Neural cell (in vitro differentiated cells): ENCODE measurements around the gene GANAB. TPM values are rescaled to one million over a fixed set of nuclear protein-coding genes. Genes with fewer than 3 reads are reported as not detected.
"Not testable (repeated sequence)": the region's sequence is repeated elsewhere in the genome, so short reads cannot be mapped to it uniquely, and the experiment has no call there.

Source experiments
- H2AFZ ChIP-seq: fragments of 200-600, 300-800 bp; sonication (generic), shearing (Covaris generic); 2 replicates; pipeline ENCODE4 v1.6.0; 2014; ENCODE audit warnings: low read depth, mild to moderate bottlenecking, antibody characterized with exemption, low read length, moderate library complexity
- H3F3A ChIP-seq: fragments of 200-600 bp; shearing (Covaris generic); 2 replicates; pipeline ENCODE4 v1.6.1; 2016; ENCODE audit warnings: mild to moderate bottlenecking, moderate library complexity, mixed read lengths, antibody characterized with exemption, low read length; ENCODE audit not compliant: insufficient read depth, poor library complexity, severe bottlenecking
- H3K27ac ChIP-seq: fragments of 200-600, 300-800 bp; sonication (generic), shearing (Covaris generic); 2 replicates; pipeline ENCODE4 v1.5.1; 2014; ENCODE audit warnings: mild to moderate bottlenecking, low read length, moderate library complexity
- H3K27me3 ChIP-seq: fragments of 300-800, 200-600 bp; sonication (generic), shearing (Covaris generic); 2 replicates; pipeline ENCODE4 v1.6.0; 2014; ENCODE audit warnings: mild to moderate bottlenecking, low read depth, low read length, moderate library complexity; ENCODE audit not compliant: insufficient read depth
- H3K36me3 ChIP-seq: fragments of 300-800, 200-600 bp; sonication (generic), shearing (Covaris generic); 2 replicates; pipeline ENCODE4 v1.5.1; 2014; ENCODE audit warnings: mild to moderate bottlenecking, antibody characterized with exemption, low read length, moderate library complexity; ENCODE audit not compliant: insufficient read depth
- H3K4me2 ChIP-seq: fragments of 300-800, 200-600 bp; sonication (generic), shearing (Covaris generic); 2 replicates; pipeline ENCODE4 v1.6.0; 2014; ENCODE audit warnings: mild to moderate bottlenecking, low read length
- H3K4me3 ChIP-seq: fragments of 300-800, 200-600 bp; sonication (generic), shearing (Covaris generic); 2 replicates; pipeline ENCODE4 v1.5.1; 2014; ENCODE audit warnings: mild to moderate bottlenecking, low read length, moderate library complexity
- H3K79me2 ChIP-seq: fragments of 200-600 bp; shearing (Covaris generic); replicated peaks from 2 replicates; pipeline ENCODE4 v1.6.0; 2014; ENCODE audit warnings: mild to moderate bottlenecking, low read length, moderate library complexity; ENCODE audit not compliant: insufficient read depth
- H3K9ac ChIP-seq: fragments of 300-800, 200-600 bp; sonication (generic), shearing (Covaris generic); 2 replicates; pipeline ENCODE4 v1.6.1; 2016; ENCODE audit warnings: mild to moderate bottlenecking, low read length, mixed read lengths
- H3K9me2 ChIP-seq: fragments of 200-600 bp; shearing (Covaris generic); 2 replicates; pipeline ENCODE4 v1.6.1; 2016; ENCODE audit warnings: mild to moderate bottlenecking, low read length, mixed read lengths; ENCODE audit not compliant: insufficient read depth
- H3K9me3 ChIP-seq: fragments of 200-600, 300-800 bp; sonication (generic), shearing (Covaris generic); 2 replicates; pipeline ENCODE4 v1.6.1; 2016; ENCODE audit warnings: mild to moderate bottlenecking, mixed run types, low read length, moderate library complexity, mixed read lengths
- H4K20me1 ChIP-seq: fragments of 200-600 bp; shearing (Covaris generic); 2 replicates; pipeline ENCODE4 v1.6.1; 2016; ENCODE audit warnings: mild to moderate bottlenecking, mixed run types; ENCODE audit not compliant: insufficient read depth
- EP300 ChIP-seq: fragments of 450-650 bp; conservative IDR thresholded peaks from 2 replicates; pipeline ENCODE4 v1.6.1; 2014; ENCODE audit warnings: antibody characterized with exemption, mild to moderate bottlenecking, moderate library complexity; ENCODE audit not compliant: poor library complexity, severe bottlenecking
- EZH2 ChIP-seq: fragments of 200-600, 300-800 bp; shearing (Covaris generic), sonication (generic); IDR thresholded peaks from 2 replicates; pipeline ENCODE4 v1.6.1; 2014; ENCODE audit warnings: antibody characterized with exemption, low read length, borderline replicate concordance, mild to moderate bottlenecking; ENCODE audit not compliant: insufficient read depth, poor library complexity, severe bottlenecking
- MXI1 ChIP-seq: fragments of 450-650 bp; conservative IDR thresholded peaks from 2 replicates; pipeline ENCODE4 v1.6.1; 2014; ENCODE audit warnings: antibody characterized with exemption, mild to moderate bottlenecking; ENCODE audit not compliant: poor library complexity, severe bottlenecking
- POLR2AphosphoS5 ChIP-seq: IDR thresholded peaks from 2 replicates; pipeline ENCODE4 v1.6.1; 2012
- RAD21 ChIP-seq: fragments of 450-650 bp; conservative IDR thresholded peaks from 2 replicates; pipeline ENCODE4 v1.6.1; 2014; ENCODE audit warnings: antibody characterized with exemption, mild to moderate bottlenecking, moderate library complexity
- SMC3 ChIP-seq: fragments of 450-650 bp; conservative IDR thresholded peaks from 2 replicates; pipeline ENCODE4 v1.6.1; 2014; ENCODE audit warnings: antibody characterized with exemption, mild to moderate bottlenecking, moderate library complexity; ENCODE audit not compliant: poor library complexity
- TAF1 ChIP-seq: IDR thresholded peaks from 2 replicates; pipeline ENCODE4 v1.6.1; 2012; ENCODE audit warnings: low read depth
- polyA plus RNA-seq: library from polyadenylated mRNA; depleted of rRNA; stranded (reverse); fragments of >200 nt; gene quantifications from 2 replicates; pipeline ENCODE4 v1.2.3, GENCODE V29; 2014
- TF ChIP-seq, protein P1 (sequence below): IDR thresholded peaks from 2 replicates; pipeline ENCODE4 v1.6.1; 2012; ENCODE audit warnings: borderline replicate concordance
- TF ChIP-seq, protein P2 (sequence below): fragments of 450-650 bp; IDR thresholded peaks from 2 replicates; pipeline ENCODE4 v1.5.1; 2014; ENCODE audit warnings: antibody characterized with exemption, mild to moderate bottlenecking, moderate library complexity; ENCODE audit not compliant: poor library complexity, severe bottlenecking

The GANAB gene
- polyA plus RNA-seq, 1 donor from 2014 or later = 62.7 TPM

DNA sequence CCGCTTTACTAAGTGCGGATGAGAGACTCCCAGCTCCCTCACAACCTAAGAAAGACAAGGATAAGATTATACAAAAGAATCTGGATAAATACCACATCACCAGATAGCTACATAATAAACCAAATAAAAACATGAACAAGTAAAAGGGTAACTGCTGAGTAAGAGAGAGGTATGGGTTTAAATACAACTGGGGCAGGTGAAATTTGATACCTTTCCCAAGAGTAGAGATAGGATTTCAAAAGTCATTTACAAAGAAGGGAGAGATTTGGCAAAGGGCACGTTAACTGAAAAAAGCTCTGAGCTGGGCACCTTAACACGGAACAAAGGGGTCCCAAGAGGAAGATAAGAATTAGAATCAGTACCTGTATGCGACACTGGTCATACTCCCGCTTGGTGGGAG lies 30.7 kb upstream of the GANAB start:
- Histone ChIP-seq H3K9ac (no peak overlapping the region), H3K9me2 (no peaks in the 10 kb centered on the region), H3K79me2 (peaks cover 8% of the 10 kb centered on the region), H3K9me3 (no peaks in the 10 kb centered on the region), H4K20me1 (no peaks in the 10 kb centered on the region), H2AFZ (no peak overlapping the region), H3K4me2 (no peak overlapping the region), H3F3A (no peaks in the 10 kb centered on the region), H3K4me3 (peak overlapping the region; percentile 79), H3K27ac (no peak overlapping the region), H3K27me3 (no peaks in the 10 kb centered on the region), H3K36me3 (no peaks in the 10 kb centered on the region)
- TF ChIP-seq TAF1 (no peak), SMC3 (no peak), MXI1 (no peak), EP300 (no peak), POLR2AphosphoS5 (no peak), EZH2 (no peak), RAD21 (no peak)
- TF ChIP-seq, protein P1, sequence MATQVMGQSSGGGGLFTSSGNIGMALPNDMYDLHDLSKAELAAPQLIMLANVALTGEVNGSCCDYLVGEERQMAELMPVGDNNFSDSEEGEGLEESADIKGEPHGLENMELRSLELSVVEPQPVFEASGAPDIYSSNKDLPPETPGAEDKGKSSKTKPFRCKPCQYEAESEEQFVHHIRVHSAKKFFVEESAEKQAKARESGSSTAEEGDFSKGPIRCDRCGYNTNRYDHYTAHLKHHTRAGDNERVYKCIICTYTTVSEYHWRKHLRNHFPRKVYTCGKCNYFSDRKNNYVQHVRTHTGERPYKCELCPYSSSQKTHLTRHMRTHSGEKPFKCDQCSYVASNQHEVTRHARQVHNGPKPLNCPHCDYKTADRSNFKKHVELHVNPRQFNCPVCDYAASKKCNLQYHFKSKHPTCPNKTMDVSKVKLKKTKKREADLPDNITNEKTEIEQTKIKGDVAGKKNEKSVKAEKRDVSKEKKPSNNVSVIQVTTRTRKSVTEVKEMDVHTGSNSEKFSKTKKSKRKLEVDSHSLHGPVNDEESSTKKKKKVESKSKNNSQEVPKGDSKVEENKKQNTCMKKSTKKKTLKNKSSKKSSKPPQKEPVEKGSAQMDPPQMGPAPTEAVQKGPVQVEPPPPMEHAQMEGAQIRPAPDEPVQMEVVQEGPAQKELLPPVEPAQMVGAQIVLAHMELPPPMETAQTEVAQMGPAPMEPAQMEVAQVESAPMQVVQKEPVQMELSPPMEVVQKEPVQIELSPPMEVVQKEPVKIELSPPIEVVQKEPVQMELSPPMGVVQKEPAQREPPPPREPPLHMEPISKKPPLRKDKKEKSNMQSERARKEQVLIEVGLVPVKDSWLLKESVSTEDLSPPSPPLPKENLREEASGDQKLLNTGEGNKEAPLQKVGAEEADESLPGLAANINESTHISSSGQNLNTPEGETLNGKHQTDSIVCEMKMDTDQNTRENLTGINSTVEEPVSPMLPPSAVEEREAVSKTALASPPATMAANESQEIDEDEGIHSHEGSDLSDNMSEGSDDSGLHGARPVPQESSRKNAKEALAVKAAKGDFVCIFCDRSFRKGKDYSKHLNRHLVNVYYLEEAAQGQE = no peak
- TF ChIP-seq, protein P2, sequence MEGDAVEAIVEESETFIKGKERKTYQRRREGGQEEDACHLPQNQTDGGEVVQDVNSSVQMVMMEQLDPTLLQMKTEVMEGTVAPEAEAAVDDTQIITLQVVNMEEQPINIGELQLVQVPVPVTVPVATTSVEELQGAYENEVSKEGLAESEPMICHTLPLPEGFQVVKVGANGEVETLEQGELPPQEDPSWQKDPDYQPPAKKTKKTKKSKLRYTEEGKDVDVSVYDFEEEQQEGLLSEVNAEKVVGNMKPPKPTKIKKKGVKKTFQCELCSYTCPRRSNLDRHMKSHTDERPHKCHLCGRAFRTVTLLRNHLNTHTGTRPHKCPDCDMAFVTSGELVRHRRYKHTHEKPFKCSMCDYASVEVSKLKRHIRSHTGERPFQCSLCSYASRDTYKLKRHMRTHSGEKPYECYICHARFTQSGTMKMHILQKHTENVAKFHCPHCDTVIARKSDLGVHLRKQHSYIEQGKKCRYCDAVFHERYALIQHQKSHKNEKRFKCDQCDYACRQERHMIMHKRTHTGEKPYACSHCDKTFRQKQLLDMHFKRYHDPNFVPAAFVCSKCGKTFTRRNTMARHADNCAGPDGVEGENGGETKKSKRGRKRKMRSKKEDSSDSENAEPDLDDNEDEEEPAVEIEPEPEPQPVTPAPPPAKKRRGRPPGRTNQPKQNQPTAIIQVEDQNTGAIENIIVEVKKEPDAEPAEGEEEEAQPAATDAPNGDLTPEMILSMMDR = no peak

- H3K9me2 ChIP-seq = no peaks in the 10 kb centered on the region
Measured at GRCh38 chr11:62676698-62677097, 30.3 kb upstream of the GANAB start.

DNA sequence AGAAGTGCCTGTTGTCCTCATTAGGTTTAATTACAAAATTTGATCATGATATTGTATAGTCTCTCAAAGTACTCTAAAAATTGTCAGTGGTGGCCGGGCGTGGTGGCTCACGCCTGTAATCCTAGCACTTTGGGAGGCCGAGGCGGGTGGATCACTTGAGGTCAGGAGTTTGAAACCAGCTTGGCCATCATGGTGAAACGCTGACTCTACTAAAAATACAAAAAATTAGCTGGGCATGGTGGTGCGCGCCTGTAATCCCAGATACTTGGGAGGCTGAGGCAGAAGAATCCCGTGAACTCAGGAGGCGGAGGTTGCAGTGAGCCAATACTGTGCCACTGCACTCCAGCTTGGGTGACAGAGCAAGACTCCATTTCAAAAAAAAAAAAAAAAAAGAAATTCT lies 29.0 kb upstream of the GANAB start:
- not testable (repeated sequence) for H3K27me3 ChIP-seq, H3K9me2 ChIP-seq, H3K36me3 ChIP-seq, H3K9me3 ChIP-seq, H2AFZ ChIP-seq, H3K27ac ChIP-seq, H3K9ac ChIP-seq, H4K20me1 ChIP-seq, H3K4me2 ChIP-seq, H3K4me3 ChIP-seq, H3F3A ChIP-seq, H3K79me2 ChIP-seq

More at GRCh38 chr11:62676698-62677097, 30.3 kb upstream of the GANAB start:
- TF ChIP-seq, protein P1 = no peak
- TF ChIP-seq POLR2AphosphoS5 = no peak
- no peak for TF ChIP-seq MXI1
- TF ChIP-seq SMC3 = no peak
- TF ChIP-seq EZH2 = no peak
- H4K20me1 ChIP-seq = no peaks in the 10 kb centered on the region
- H3K4me2 ChIP-seq = no peak overlapping the region
- no peak overlapping the region for H3K27ac ChIP-seq
- H3K4me3 ChIP-seq = no peak overlapping the region
- no peaks in the 10 kb centered on the region for H3F3A ChIP-seq
- H3K9ac ChIP-seq = no peak overlapping the region
- no peaks in the 10 kb centered on the region for H3K9me3 ChIP-seq
- peaks cover 8% of the 10 kb centered on the region for H3K79me2 ChIP-seq
- H3K27me3 ChIP-seq = no peaks in the 10 kb centered on the region
- H3K36me3 ChIP-seq = no peaks in the 10 kb centered on the region
- H2AFZ ChIP-seq = no peak overlapping the region
